GM19043 (cell line): Measurements from ENCODE around the gene GIT2.
A peak's percentile ranks its signal among the peaks of the same experiment; 100 is the strongest.
"Not testable (repeated sequence)": the region's sequence is repeated elsewhere in the genome, so short reads cannot be mapped to it uniquely, and the experiment has no call there.

Source experiments
- ATAC-seq: cut with Tn5 transposase; IDR thresholded peaks from one replicate; pipeline ENCODE4 v1.9.1; 2021; ENCODE audit warnings: low read depth; ENCODE audit not compliant: unreplicated experiment

GIT2 gene, protein sequence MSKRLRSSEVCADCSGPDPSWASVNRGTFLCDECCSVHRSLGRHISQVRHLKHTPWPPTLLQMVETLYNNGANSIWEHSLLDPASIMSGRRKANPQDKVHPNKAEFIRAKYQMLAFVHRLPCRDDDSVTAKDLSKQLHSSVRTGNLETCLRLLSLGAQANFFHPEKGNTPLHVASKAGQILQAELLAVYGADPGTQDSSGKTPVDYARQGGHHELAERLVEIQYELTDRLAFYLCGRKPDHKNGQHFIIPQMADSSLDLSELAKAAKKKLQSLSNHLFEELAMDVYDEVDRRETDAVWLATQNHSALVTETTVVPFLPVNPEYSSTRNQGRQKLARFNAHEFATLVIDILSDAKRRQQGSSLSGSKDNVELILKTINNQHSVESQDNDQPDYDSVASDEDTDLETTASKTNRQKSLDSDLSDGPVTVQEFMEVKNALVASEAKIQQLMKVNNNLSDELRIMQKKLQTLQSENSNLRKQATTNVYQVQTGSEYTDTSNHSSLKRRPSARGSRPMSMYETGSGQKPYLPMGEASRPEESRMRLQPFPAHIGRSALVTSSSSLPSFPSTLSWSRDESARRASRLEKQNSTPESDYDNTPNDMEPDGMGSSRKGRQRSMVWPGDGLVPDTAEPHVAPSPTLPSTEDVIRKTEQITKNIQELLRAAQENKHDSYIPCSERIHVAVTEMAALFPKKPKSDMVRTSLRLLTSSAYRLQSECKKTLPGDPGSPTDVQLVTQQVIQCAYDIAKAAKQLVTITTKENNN

DNA sequence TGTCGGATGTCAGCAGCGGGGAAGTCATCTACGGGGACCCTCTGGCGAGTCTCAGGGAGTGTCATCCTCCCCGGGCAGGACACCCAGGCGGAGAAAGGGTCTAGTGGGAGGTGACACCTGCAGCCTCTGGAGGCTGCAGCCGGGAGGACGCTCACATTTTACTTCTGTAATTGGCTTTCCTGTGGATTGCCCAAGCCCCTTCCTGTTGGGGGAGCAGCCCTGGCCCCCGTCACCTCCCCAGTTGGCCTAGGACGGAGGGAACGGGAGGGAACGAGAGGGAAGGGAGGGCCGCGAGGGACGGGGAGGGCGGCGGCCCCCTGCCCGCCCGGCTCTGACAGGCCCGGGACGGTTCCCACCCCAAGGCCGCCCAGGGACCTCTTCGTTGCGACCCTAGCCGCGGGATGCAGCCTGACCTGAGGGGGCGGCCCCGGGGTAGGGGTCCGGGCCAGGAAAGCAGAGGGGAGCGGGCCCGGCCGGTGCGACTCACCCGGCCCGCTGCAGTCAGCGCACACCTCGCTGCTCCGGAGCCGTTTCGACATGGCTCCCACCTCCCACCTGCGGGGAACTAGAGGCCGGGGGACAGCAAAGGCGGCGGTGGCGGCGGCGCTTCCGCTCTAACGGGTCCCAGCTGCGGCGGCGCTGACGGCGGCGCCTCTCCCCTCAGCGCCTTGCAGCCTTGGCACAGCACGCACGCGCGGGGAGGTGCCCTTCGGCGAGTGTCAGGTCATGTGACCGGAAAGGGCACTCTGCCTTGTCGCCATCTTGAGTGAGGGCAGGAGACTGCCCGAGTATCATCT, at the start of gene GIT2:
TSS of gene GIT2 (minus strand) at position 683 of the 797 bp plus-strand sequence. CDS start at position 539, 144 bp downstream.
- peak; percentile 38 for ATAC-seq

DNA sequence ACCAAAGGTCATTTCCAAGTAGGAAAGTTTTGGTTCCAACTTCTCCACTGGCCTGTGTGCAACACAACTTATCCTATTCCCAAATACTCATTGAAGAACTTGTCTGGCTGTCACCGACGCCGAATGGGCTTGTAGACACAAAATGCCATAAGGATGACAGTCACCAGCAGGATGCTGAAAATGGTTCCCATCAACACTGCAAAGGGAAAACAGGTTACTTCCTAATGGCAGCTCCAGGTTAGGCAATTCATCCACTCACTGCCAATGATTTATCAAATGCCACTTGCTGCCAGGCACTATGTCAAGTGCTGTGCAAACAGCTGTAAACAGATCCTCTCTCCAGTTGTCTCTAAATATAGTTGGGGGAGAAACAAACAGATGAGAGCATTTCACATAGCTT, 46.1 kb upstream of the GIT2 start:
- no peak for ATAC-seq

DNA sequence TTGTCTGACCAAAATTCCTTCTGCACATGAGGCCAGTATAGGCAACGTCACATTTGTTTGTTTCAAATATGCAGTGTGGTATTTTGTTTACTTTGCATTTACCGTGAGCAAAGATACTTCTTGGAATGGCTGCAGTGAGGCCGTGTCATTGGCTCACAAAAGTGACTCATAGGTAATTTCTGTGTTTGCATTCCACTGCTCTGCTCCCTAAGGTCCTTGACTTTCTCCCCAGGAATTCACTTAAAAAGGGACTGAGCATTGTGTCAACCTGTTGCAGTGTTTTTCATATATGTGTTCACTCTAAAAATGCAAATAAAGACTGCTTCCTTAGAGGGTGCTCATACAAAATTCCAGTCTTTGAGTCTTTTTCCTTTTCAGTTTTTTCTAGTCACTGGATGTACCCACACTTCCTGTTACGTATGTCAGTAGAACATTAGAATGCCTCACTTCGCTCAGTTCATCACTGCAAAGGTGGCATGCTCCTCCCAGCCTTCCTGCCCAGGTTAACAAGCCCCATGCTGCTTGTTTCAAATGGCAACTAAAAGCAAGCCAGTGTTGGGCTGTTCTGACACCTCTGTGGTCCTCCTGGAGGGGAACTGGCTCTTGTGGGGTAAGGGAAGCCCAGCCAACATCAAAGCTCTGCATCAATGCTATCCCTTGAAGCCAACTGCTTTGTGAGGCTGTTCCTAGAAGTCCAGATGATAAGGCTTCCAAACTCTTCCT, 43.1 kb upstream of the GIT2 start:
- no peak for ATAC-seq

DNA sequence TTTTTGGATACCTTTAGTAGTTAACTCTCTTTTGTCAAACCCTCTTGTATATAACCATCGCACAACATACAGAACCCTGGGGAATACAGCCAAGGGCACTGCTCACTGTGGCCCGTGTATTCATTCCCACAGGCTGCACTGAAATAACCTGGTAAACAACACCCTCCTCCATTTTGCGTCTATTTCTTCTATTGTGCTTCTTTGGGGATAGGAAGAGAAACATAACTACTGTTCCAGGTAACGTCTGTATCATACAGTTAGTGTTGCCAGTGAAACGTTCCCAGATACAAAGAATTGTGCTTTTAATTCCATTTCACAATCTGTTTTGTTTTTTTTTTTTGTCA, 42.5 kb upstream of the GIT2 start:
- ATAC-seq: no peak

DNA sequence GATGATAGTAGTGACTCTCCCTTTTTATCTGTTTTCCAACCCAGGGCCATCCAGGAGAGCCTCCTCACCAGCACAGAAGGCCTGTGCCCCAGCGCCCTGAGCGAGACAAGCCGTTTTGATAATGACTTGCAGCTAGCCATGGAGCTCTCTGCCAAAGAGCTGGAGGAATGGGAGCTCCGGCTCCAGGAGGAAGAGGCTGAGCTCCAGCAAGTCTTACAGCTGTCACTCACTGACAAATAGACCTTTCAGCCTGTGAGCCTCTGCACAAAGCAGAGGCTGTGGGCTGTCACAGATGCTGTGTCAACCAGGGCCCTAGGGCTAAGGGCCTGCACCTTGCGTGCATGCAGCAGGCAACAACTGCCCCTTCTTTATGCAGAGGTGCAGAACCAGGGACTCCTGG, 41.1 kb upstream of the GIT2 start:
- ATAC-seq: no peak

DNA sequence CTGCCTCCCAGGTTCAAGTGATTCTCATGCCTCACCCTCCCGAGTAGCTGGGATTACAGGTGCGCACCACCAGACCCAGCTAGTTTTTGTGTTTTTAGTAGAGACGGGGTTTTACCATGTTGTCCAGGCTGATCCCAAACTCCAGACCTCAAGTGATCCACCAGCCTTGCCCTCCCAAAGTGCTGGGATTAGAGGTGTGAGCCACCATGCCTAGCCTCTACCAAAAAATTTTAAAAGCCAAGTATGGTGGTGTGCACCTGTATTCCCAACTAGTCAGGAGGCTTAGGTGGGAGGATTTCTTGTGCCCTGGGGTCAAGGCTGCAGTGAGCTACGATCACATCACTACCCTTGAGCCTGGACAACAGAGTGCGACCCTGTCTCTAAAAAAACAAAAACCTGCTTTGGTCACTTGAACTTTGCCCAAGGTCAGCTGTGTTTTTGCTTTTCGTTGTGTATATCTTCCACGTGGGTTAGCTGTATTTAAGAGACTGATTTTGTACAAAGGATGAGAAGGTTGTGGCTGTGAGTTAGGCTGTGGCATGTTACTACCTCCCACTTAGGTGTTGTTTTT, 39.5 kb upstream of the GIT2 start:
- no peak for ATAC-seq

DNA sequence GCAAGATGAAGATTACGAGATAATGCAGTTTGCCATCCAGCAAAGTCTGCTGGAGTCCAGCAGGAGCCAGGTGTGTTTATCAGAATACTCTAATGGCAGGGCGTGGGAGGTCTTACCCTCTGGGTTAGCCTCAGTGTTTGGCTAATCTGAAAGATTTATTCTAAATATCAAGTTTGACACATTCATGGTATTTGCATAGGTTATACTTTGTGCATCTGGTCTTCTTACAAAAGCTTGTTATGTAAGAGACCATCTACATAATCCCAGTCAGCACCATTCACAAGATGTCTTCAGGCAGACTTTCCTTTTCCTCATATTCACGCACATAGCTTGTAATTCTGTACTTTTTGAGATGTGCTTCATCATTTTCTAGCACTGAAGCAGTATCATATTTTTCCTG, 37.7 kb upstream of the GIT2 start:
- ATAC-seq: no peak

DNA sequence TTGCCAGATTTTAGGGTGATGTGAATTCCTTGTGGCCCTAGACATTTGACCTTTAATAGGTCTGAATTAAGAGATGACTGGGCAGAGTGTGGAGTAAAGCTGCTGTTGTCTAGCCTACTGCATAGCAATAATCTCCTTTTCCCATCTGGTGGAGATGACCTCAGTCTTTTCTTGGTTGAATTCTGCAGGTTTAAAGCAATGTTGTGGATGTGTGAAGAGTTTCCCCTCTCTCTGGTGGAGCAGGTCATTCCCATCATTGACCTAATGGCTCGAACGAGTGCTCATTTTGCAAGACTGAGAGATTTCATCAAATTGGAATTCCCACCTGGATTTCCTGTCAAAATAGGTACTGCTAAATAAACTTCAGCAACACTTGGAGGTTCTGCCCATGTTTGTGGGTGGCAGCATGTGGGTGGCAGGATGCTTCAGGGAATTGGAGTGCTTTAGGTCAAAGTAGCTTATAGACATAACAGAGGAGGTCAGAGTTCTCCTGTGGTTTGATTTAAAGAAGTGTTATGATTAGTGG, 33.2 kb upstream of the GIT2 start:
- no peak for ATAC-seq

DNA sequence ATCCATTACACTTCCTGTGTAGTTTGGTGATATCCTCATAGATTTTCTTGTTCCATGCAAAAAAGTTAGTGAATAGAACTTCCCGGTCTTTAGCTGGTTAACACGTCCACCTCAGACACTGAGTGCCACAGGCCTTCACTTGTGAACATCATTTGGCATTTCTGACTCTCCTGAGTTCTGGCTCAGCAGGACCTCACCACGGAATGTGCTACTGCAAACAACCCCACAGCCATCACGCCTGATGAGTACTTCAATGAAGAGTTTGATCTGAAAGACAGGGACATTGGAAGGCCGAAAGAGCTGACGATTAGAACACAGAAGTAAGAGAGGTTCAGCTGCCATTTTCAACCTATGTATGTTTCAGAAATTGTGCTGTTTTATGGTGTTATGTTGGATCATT, 32.2 kb upstream of the GIT2 start:
- no peak for ATAC-seq

DNA sequence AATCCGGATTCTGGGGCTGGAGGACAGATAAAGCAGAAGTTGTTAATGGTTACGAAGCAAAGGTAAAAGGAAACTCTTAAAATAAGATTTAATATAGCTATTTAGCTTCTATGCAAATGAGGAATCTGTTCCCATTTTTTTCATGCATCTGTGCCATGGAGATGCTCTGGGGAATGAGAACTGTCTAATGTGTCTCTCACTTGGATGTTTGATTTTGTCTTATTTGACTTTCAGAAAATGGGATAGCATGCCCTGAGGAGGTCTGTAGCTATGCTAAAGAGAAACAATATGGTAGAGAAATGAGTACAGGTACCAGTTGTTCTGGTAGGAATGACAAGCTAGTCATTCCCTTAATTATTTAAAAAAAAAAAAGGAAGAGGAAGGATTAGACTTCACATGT, 27.9 kb upstream of the GIT2 start:
- no peak for ATAC-seq

DNA sequence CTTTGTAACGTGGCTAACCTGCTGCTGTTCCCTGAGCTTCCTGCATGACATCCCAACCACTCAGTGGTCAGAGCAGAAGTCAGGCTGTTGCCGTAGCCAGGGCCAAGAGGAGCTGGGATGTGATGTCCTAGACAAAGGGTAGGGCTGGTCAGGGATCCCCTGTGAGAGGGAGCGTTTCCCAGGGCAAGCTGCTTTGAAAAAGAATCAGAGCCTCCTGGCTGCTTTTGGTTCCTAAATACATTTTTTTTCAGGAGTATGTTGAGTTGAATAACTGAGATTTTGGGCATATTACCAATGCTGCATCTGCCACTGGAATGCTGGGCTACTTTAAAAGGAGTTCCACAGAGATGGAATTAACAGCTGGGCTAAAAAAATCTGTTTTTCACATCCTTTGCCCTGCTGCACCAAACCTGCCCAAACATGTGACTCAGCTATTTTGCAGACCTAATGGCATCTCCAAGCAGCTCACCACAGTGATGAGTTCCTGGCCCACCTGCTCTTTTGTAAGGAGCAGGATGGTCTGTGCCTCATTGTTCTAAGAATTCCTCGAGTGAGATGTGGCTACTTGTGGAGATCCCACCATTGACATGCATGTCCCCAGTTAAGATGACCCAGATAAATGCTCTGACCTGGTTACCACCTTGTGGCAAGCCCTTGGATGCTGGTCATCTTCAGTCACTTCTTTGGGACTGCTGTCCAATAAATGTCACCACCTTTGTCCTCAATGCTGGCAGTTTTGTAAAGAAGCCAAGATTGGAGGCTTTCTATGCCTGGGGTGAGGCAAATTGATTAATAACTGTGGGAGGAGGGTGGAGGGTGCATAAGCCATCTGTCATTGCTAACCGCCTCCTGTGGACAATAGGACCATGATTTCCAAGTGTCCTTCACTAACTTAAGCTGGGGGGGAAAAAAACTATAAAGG, 27.2 kb upstream of the GIT2 start:
- ATAC-seq: no peak

DNA sequence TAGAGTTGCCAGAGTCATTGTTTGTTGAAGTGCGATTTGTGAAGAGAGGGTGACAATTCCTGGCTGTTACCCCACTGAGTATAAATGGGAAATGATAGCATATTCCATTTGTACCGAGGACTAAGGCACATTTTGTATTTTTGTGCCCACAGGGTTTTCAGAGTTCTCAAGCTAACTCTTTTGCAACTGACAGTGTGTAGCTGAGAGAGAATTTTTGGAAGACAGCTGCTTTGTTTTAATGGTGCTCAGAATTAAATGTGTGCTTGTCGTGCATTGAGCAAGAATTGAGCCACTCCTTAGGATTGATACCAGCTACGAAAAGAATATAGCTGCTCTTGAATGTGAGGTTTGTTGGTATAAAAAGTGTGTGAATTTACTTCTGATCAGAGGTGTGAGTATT, 24.8 kb upstream of the GIT2 start:
- ATAC-seq: no peak

DNA sequence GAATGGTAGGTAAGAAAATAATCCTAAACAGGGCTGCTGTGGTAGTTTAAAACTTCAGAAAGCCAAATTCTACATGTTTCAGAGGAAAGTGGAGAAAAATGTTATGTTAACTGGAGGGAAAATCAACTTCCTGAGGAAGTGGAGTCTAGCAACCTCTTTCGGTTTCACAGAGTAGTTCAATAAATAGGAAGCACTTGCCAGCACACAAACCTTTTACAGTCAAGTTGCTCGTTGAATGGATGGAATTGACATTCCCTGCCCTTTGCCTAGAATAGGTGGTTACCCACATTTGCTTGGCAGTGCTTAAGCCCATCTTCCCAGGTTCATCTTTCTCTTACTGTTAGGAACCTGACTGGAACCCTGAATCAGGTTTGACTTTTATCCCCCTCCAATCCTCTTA, 19.0 kb upstream of the GIT2 start:
- no peak for ATAC-seq

DNA sequence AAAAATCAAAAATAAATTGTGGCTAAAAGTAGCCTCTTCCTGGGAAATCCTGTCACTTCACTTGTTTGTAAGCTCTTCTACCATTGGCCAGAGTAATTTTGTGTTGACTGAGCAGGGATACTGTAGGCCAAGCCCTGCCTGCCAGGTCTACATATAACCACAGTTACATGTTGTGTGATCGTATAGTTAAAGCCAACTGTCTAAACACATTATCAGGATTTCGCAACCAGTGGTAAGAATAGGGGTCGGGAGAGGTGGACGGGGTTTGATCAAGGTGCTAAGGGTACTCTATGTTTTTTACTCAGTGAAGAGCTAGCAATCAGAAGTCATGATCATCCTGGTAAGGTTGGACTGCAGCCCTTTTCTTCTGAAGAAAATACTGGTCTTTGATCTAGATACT, 16.5 kb upstream of the GIT2 start:
- ATAC-seq: no peak

DNA sequence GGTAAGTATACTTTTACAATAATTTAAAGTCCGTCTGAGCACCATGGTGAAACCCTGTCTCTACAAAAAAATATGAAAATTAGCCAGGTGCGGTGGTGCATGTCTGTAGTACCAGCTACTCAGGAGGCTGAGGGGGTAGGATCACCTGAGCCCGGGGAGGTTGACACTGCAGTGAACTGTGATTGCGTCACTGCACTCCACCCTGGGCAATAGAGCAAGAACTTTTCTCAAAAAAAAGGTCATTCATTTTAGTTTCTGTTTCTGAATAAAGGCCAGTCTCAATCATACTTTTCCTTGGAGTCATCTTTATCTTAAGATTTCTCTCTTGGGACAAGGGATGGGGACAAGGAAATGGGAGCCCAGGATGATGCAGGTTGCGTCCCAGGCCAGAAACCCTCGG, 16.0 kb upstream of the GIT2 start:
- ATAC-seq: no peak

DNA sequence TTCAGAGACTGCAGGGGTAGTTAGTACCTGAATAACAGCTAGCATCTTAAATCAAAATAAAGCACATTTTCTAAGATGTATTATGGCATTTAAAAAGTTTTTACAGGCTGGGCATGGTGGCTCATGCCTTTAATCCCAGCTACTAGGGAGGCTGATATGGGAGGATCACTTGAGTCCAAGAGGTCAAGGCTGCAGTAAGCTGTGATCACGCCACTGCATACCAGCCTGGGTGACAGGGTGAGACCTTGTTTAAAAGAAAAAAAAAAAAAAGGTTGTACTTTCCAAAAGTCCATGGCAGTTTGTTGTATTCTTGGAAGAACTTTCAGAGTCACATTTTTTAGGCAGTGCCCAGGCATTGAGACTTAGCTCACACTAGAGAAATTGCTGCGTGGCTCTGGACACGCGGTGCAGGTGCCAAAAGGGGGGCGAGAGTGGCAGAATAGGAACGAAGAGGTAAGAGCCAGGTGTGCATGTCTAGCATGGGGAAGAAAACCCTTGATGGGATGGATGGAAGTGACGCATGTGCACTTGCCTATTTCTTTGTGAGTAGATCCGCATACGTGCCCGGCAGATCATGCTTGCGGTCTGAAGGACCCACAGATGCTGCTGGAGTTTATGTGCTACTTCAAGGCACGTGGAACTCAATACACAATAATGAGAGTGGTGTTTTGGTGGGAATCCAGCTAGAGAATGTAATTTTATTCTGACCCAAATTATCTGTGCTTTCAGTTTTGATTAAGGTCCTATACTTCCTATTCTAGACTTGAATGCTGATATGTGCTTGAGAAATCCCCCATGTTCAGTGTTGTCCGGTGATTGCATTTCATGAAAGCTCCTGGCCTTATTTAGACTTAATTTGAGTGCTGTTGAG, 14.9 kb upstream of the GIT2 start:
- no peak for ATAC-seq

DNA sequence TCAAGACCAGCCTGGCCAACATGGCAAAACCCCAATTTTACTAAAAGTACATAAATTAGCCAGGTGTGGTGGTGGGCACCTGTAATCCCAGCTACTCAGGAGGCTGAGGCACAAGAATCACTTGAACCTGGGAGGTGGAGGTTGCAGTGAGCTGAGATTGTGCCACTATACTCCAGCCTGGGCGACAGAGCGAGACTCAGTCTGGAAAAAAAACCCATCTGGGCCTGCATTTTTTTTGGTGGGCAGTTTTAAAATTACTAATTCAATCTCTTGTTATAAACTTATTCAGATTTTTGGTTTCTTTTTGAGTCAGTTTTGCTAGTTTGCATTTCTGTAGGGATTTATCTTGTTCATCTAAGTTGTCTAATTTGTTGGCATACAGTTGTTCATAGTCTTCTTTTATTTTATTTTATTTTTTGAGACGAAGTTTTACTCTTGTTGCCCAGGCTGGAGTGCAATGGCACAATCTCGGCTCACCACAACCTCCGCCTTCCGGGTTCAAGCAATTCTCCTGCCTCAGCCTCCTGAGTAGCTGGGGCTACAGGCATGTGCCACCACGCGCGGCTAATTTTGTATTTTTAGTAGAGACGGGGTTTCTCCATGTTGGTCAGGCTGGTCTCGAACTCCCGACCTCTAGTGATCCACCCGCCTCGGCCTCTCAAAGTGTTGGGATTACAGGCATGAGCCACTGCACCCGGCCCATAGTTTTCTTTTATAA, 12.7 kb upstream of the GIT2 start:
- not testable (repeated sequence) for ATAC-seq

DNA sequence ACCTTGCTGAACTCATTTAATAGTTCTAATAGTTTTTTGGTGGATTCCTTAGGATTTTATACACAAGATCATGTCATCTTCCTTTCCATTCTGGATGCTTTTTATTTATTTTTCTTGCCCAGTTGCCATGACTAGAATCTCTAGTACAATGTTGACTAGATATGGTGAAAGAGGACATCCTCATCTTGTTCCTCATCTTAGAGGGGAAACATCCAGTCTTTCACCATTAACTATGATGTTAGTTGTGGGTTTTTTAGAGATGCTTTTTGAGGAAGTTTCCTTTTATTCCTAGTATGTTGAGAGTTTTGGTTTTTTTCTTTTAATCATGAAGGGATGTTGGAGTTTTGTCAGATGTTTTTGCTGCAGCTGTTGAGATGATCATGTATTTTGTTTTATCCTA, 11.7 kb upstream of the GIT2 start:
- ATAC-seq: no peak
